HG03139 (cell line): ENCODE results near the gene PSMC3.

Experiments
- ATAC-seq: cut with Tn5 transposase; IDR thresholded peaks from one replicate; pipeline ENCODE4 v1.9.1; 2021; ENCODE audit not compliant: unreplicated experiment

PSMC3 gene

GRCh38 chr11:47377571-47378009, 48.6 kb downstream of the PSMC3 start:
- ATAC-seq: no peak

- no peak for ATAC-seq
Measured at GRCh38 chr11:47376525-47377371, 49.5 kb downstream of the PSMC3 start.

DNA sequence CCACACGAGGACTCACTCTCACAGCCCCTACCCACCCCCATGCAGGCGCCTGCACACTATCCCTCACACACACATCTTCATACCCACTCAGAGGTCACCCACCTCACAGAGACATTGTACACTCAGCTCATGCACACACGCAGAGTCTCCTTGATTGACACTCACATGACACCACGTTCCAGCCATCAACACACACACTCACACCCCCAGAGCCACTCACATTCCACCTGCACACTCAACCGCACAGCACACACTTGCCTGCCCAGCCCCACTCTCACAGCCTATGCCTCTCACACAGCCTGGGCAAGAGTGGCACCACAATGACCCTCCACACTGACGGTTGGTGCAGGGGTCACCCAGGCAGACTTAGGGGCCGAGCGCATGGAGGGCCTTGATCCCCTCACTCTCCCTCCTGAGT, 50.1 kb downstream of the PSMC3 start:
- ATAC-seq: no peak

- no peak for ATAC-seq
Measured at GRCh38 chr11:47375546-47376085, 50.6 kb downstream of the PSMC3 start.

DNA sequence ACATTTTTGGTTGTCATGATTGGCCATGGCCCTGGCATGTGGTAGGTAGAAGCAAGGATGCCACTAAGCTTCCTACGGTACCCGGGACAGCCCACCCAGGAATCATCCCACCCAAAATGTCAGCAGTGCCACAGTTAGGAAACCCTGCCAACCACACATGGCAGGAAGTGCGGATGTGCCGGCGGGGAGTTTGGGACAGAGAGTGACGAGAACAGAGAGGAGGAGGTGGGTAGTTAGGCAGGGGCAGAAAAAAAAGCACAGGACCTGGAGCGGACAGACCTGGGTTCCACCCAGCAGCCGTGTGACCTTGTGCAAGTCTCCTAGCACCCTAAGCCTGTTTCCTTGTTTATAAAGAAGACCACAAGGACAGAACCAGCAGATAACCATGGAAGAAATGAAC, 51.2 kb downstream of the PSMC3 start:
- no peak for ATAC-seq

DNA sequence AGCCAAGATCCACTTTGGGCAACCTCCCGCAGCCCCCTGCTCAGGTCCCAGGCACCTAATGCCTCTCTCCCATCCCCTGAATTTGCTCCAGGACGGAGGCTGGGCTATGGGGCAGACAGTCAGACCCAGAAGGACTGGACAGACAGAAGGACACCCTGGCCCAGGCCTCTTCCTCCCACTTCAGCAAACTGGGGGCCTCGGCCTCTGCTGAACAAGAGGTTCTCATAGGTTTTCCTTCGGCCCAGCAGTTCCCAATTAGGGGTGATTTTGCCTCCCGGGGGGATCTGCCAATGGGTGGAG, 51.6 kb downstream of the PSMC3 start:
- no peak for ATAC-seq

- no peak for ATAC-seq
Measured at GRCh38 chr11:47373876-47374719, 52.1 kb downstream of the PSMC3 start.

GRCh38 chr11:47372422-47372821, 53.8 kb downstream of the PSMC3 start:
- ATAC-seq: no peak

GRCh38 chr11:47369676-47370075, 56.6 kb downstream of the PSMC3 start:
- ATAC-seq: no peak
